GM18867 (cell line): ENCODE measurements around the gene NEDD9.

Experiments
- ATAC-seq: cut with Tn5 transposase; IDR thresholded peaks from one replicate; pipeline ENCODE4 v1.9.1; 2021; ENCODE audit warnings: mild to moderate bottlenecking, moderate library complexity; ENCODE audit not compliant: unreplicated experiment

The NEDD9 gene

DNA sequence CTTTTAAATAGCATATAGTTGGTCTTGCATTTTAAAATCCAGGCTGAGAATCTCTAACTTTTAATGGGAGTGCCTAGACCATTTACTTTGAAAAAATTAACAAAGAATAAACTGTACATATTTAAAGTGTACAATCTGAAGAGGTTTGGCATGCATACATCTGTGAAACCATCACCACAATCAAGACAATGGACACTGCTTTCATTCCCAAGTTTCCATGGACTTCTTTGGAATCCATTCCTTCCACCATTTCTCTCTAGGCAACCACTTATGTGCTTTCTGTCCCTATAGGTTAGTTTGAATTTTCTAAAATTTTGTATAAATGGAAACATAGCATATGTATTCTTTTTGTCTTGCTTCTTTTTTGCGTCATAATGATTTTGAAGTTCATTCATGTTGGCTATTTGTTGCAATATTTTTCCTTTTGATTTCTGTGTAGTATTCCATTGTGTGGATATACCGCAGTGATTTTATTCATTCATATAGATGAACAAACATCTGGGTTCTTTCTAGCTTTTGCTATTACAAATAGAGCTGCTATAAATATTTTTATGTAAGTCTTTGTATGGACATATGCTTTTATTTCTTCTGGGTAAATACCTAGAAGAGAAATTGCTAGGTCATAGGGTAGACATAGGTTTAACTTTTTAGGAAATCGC, 50.9 kb downstream of the NEDD9 start:
- no peak for ATAC-seq

DNA sequence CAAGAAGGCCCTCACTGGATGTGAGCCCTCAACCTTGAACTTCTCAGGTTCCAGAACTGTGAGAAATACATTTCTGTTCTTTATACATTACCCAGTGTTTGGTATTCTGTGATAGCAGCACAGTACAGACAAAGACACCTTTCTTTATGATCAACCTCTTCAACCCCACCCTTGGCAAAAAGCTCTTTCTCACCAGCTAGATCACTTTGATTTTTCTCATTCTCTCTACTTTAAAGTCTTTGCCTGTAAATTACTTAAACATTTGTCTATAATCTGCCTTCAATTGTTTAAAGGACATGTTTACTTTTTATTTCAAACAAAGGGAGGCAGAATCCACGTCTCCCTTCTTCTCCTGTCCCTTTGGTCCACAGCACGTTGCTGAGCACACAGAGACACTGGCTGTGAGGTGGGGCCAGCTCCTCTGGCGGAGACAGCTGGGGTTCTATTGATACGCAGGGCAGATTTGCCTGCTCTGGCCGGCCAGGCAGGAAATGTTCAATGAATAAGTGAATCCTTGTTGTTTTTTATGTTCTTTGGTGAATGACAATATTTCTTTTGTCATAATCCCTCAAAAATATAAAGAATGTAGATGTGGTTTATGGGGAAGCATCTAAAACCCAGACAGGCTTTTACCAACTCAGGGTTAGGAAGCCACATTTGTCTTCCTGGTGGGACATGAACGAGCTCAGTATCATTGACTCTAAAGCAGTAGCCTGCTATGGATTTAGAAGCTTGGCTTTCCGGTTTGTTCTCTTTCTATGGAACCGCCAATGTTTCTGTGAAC, 52.9 kb downstream of the NEDD9 start:
- ATAC-seq: no peak

DNA sequence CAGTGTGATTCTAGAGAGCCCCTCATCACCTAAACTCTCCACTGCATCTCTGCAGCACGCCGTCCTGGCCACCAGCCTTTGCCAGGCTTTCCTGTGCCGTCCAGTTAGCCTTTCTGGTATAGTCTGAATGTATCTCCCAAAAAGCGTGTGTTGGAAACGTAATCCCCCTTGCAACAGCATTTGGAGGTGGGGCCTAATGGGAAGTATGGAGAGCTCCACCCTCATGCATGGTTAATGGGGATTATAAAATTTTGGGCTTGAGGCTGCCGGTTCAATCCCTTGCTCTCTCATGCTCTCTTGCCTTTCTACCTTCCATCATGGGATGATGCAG, 53.4 kb downstream of the NEDD9 start:
- ATAC-seq: no peak

DNA sequence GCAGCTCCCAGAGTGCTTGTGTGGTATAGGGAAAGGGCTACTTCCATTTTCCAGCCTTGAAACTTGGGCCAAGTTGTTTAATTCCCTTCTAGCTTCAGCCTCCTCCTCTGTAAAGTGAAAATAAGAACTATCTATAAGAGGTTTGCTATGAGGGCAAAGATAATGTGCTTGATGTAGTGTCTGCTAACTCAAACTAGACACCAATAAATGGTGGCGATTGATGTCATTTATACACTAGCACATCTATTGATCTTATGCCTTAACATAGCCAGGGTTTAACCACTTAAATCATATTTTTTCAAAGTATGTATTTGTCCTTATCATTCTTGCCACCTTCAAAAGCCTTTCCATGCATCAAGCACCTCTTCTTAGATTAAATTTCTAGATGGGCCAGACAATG, 55.2 kb downstream of the NEDD9 start:
- ATAC-seq: no peak

DNA sequence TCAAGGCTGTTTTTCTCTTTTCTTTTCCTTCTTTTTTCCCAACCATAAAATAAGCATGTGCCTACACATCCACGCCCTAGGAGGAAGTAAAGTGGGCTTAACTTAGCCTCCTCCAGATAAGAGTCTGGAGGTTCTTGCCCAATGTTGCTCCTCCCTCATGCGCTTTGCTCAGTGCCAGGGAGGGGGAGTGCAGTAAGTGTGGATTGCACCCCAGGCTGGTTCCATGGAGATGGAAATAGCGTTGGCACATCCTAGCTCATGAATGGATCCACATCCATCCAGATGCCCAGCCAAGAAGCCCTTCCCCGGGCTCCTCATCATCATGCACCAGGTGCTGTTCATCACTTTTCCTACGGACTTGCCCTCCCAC, 58.2 kb downstream of the NEDD9 start:
- ATAC-seq: no peak

DNA sequence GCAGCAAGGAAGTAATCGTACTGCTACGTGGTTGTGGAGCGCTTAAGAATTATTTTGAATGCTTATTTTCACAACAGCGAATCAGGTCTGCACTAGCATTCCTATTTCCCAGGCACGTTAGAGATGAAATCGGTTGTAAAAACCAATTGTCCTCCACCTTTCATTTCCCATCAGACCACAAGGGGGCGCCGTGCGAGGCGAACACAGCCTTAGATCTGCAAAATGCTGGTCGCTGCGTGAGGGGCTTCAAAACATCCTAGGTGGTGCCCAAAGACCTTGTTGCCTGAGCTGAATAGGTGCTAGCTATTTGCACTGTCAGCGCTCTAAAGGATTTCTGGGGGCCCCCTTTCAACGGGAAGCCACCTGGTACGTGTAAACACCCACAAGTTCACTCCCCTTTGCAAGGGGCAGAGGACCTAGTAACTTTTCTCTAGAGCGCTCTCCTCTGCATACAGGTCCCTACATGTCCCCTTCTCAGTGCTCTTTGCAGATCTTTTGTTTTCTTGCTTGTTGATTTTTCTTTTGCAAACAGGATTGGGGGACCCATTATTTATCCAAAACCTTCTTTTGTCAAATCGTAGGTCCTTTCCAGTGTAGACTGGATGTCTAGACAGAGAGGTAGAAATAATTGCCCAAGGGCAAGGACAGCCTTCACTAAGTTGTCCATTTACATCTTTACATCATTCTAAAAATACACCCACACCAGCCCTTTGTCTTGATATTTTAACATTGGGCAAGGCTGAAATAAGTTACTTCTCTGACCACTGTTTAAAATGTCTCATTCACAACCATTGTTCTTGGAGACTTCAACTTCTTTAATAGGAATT, 59.8 kb downstream of the NEDD9 start:
- ATAC-seq: no peak

DNA sequence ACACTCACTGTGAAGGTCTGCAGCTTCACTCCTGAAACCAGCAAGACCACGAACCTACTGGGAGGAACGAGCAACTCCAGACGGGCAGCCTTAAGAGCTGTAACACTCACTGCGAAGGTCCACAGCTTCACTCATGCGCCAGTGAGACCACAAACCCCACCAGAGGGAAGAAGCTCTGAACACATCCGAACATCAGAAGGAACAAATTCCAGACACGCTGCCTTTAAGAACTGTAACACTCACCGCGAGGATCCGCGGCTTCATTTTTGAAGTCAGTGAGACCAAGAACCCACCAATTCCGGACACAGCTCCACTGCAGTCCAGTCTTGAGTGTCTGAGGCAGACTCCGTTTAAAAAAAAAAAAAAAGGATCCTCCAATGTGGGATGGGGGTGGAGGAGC, 60.5 kb downstream of the NEDD9 start:
- ATAC-seq: no peak

DNA sequence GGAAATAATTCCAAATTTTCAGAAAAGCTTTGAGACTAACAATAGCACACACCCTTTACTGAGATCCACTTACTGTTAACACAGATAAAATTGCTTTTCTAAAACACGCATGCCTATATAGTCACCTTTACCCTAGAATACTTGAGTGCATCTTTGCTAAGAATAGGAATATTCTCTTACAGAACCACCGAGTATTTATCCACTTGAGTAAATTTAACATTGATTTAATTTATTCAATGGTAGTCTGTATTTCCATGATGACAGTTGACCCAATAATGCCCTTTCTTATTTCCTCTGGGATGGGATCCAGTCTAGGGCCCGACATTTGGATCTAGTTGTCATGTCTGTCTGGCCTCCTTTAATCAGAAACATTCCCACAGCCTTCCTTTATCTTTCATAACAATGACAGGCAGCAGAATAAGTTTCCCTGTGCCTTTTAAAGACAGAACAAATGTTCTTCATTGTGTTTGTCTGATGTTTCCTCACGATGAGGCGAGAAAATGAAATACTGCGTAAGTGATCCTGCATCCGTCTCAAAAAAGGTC, 64.3 kb downstream of the NEDD9 start:
- no peak for ATAC-seq

DNA sequence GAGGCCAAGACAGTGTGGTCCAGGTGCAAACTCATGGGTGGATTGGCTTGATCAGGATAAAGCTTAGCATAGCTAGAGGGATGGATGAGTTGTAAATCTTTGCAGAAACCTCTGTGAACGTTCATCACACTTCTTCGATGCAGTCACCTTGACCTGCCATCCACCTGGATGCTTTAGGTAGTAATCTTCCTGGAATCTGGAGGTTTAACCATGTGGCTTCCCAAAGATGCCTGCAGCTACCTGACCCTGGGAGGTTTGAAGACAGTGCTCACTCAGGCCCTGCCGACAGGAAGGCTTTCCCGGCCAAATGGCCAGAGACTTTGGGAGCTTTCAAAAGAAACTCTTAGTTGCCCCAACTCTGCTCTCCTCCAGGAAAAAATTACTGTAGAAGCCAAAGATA, 65.5 kb downstream of the NEDD9 start:
- no peak for ATAC-seq

DNA sequence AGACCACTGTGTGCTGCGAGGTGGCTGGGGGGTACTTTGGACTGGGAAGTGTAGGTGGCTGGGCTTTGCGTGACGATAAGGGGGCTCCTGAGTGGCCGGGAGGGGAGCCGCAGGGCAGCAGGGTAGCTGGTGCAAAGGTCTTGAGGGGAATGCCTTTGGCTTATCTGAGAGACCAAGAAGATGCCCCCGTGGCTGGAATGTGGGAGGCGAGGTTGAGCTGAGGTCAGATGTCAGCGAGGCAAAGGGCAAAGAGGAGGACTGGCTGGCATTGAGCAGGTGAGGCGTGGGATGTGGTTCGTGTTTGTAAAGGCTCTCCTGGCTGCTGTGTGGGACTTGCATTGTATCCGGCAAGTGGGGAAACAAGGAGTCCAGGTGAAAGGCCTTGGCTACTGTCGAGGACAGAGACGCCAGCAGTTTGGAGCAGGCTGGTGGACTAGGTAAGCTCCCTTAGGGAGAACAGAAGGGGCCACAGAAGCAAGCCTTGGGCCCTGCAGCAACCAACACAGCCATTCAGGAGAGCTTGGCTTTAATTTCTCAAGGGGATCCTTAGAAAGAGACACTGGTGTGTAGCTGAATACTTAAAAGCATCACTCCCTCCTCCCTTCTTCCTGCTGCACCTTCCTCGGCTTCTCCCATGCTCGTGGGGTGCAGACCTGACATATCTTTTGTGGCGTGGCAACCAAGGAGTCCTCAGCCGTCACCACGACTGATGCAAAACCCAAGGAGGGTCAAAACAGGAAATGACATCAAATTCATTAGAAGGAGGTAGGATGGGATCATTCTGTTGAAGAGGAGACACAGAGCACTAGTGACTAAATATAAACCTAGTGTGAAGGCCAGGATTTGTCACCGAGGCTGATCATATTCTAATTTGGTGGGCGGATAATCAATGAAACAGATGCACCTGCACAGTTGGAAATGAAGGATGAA, 67.5 kb downstream of the NEDD9 start:
- no peak for ATAC-seq

DNA sequence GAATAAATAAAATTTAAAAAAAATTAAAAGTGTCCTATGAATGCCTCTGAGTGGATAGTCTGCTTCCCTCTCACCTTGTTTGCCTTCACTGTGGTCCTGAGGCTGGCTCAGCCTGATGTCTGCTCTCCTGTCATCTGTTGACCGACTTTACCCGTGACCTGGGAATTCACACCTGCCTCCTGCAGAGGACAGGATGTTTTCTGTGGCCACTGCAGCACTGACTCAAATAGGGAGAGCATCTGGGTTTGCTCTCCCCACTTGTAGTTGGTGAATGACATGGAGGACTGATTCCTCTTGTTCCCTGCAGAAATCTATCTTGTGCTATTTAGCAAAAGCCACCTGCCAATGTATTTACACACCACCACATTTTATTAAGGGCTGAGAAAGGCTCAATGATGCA, 68.5 kb downstream of the NEDD9 start:
- no peak for ATAC-seq

DNA sequence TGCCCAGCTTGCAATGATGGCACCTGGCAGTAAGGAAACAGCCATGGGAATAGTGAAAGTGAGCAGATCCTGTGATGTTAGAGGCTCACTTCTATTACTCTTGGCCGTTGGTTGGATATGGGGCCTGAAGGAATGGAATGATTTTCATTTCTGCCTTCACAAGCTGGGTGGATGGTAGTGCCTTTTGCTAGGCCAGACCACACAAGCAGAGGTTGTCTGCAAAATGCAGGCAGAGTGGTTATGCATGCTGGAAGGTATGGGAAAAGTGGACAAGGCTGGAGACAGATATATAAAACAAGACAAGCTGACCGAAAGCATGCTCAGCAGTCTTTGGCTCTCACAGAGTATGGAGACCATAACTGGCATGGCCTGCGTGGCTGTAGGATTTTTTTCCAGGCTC, 70.2 kb downstream of the NEDD9 start:
- ATAC-seq: no peak

DNA sequence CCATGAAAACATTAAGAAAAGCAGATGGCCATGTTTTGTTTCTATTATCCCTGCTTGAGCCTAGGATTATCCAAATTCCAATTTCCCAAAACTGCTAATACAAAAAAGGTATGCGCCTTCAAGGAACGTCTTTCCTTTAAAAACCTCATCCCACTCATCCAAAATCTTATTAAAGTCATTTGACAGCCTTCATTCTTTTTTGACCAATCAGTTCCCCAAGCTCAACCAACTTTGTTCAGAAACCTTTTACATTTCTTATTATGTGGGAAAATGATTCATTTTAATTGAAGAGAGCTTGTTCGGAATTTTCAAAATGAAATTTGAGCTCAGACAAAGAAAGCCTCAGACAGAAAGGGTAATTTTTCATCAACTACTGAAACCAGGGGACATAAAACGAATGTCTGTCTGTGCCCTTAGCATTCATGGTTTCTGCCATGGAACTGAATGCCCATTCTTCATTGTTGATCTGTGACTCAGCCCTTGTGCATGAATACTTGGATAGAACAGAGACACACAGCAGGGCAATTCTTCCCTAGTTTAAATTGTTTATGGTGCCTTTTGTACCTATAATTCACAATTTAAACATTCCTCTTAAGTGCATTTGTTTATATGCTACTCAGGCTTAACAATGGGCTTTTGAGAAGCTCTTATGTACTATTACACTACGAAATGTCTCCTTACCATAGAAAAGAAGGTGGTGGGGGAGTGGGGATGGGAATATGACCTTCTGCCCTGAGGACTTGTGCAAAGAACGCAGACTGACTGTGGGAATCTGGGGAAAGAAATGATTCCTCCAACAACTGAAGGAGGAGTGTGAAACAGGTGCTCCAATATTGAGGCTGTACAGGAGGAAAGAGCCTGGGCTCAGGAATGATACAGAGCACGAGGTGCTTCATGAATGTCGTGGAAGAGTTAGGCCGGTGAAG, 71.2 kb downstream of the NEDD9 start:
- ATAC-seq: no peak

DNA sequence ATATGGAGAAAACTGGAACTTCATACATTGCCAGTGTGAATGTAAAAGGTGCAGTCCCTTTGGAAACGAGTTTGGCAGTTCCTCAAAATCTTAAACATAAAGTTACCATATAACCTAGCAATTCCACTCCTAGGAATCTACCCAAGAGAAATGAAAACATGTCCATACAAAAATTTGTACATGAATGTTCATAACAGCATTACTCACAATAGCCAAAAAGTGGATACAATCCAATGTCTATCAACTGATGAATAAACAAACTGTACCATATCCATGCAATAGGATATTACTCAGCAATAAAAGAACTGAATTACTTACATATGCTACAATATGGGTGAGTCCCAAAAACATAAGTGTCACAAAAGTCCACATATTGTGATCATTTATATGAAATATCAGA, 72.3 kb downstream of the NEDD9 start:
- ATAC-seq: no peak

DNA sequence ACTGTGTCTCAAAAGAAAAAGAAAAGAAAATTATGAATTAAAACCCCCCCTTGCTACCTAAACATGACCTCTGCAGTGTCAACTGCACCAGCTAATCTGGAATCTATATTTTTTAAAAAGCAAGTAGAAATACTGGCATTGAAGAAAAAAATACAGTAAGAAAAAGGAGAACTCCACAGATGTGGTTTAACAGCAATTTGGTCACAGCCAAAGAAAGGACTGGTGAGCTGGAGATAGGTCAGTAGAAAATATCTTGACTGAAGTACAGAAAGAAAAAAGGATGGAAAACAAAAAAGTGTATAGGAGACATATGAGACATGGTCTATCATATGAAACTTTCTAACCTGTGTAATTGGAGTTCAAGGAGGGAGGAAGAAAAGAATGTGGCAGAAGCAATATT, 76.9 kb downstream of the NEDD9 start:
- no peak for ATAC-seq

DNA sequence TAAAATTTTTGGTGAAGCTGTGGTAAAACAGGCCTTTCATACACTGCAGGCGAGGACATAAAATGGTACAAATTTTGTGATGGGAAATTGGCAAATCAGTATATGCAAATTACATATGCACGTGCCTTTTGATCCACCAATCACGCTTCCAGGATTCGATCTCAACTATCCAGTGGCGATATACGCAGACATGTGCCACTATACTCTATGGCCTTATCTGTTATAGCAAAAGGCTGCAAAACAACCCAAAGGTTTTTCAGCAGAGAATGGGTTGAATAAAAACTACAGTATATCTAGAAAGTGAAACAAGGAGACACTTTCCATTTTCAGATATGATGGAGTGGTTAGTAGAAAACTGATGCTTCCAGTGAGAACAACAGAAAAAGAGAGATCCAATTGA, 79.0 kb downstream of the NEDD9 start:
- no peak for ATAC-seq

DNA sequence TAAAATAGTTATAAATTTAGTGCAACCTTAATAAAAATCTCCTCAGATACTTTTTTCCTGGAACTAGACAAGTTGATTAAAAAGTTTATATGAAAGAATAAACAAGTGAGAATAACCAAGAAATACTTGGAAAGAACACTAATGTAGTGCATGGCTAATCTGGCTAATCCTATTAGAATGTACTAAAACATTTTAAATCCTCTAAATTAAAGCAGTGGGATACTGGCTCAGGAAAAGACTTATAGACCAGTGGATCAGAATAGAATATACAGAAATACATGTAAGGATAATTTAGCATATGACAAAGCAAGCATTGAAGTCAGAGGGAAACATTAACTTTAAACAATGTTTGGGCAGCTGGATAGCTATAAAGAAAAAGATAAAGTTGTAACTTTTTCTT, 79.9 kb downstream of the NEDD9 start:
- no peak for ATAC-seq

DNA sequence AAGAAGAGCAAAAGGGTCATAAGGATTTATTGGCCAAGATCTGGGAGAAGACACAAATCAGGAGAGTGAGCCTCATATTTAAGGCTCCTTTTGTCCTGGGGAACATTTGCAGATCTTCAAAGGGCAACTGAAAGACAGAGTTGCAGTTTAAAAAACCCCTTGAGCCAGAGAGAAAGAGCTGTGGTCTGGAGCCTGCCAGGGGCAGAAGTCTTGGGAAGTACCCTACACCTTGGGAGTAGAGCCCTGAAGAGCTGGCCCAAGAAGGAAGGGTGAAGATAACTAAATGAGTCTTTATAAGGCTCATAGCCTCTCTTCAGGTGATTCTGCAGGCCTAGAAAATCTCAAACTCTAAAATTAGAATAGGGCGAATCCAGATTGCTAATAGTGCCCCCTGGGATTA, 81.0 kb downstream of the NEDD9 start:
- no peak for ATAC-seq

DNA sequence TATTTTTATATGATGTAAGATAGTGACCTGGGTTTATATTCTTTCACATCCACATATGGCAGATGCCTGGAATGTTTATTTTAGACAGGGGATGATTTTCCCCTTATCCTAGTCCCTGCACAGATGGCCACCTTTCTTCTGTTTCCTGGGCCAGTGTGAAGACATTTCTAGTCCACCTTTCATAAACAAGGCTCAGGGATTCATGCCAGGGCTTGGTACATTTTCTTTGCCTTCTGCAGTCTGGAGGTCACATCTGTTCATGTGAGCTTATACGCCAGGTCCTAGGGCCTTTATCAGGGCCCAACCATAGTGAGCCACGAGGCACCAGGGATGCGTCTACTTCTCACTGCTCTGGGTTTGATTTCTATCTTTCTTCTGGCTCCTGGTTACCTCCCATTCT, 82.9 kb downstream of the NEDD9 start:
- ATAC-seq: no peak
